ENCODE measurements around the gene NUDT11.

Gene NUDT11

GRCh38 chrX:51463322-51463721 is 33.1 kb downstream of the NUDT11 start:
- peaks cover 0 to 4% of the 10 kb centered on the region in 2 donors for H3K27me3 ChIP-seq (ENCODE audit: control insufficient read depth in 2 of 2, insufficient read depth in 2 of 2, low read length in 2 of 2)
- no peak overlapping the region for H3K4me3 ChIP-seq (ENCODE audit: low read length in 2 of 2)
- H3K4me1 ChIP-seq (ENCODE audit: control insufficient read depth in 2 of 2, insufficient read depth in 2 of 2, low read length in 2 of 2): no peaks in the 10 kb centered on the region
- H3K9me3 ChIP-seq (ENCODE audit: control insufficient read depth in 2 of 2, low read length in 2 of 2): no peaks in the 10 kb centered on the region
- no peaks in the 10 kb centered on the region for H3K36me3 ChIP-seq (ENCODE audit: control insufficient read depth in 2 of 2, insufficient read depth in 2 of 2, low read length in 2 of 2)
- no peak overlapping the region for H3K9ac ChIP-seq (ENCODE audit: low read depth in 1 of 2, low read length in 2 of 2)
- H3K27ac ChIP-seq (ENCODE audit: low read depth in 2 of 2, low read length in 2 of 2): no peak overlapping the region

GRCh38 chrX:51461053-51462044 is 35.0 kb downstream of the NUDT11 start:
- Histone ChIP-seq H3K4me1 (ENCODE audit: control insufficient read depth in 2 of 2, insufficient read depth in 2 of 2, low read length in 2 of 2) (no peaks in the 10 kb centered on the region), H3K27me3 (ENCODE audit: control insufficient read depth in 2 of 2, insufficient read depth in 2 of 2, low read length in 2 of 2) (peaks cover 4 to 5% of the 10 kb centered on the region in 2 donors), H3K4me3 (ENCODE audit: low read length in 2 of 2) (no peak overlapping the region), H3K36me3 (ENCODE audit: control insufficient read depth in 2 of 2, insufficient read depth in 2 of 2, low read length in 2 of 2) (no peaks in the 10 kb centered on the region), H3K27ac (ENCODE audit: low read depth in 2 of 2, low read length in 2 of 2) (no peak overlapping the region), H3K9ac (ENCODE audit: low read depth in 1 of 2, low read length in 2 of 2) (no peak overlapping the region), H3K9me3 (ENCODE audit: control insufficient read depth in 2 of 2, low read length in 2 of 2) (no peaks in the 10 kb centered on the region)

GRCh38 chrX:51459125-51459524 is 37.3 kb downstream of the NUDT11 start:
- H3K36me3 ChIP-seq (ENCODE audit: control insufficient read depth in 2 of 2, insufficient read depth in 2 of 2, low read length in 2 of 2): no peaks in the 10 kb centered on the region
- H3K9me3 ChIP-seq (ENCODE audit: control insufficient read depth in 2 of 2, low read length in 2 of 2): no peaks in the 10 kb centered on the region
- no peak overlapping the region for H3K9ac ChIP-seq (ENCODE audit: low read depth in 1 of 2, low read length in 2 of 2)
- no peak overlapping the region for H3K27ac ChIP-seq (ENCODE audit: low read depth in 2 of 2, low read length in 2 of 2)
- no peaks in the 10 kb centered on the region for H3K4me1 ChIP-seq (ENCODE audit: control insufficient read depth in 2 of 2, insufficient read depth in 2 of 2, low read length in 2 of 2)
- no peak overlapping the region for H3K4me3 ChIP-seq (ENCODE audit: low read length in 2 of 2)
- peaks cover 4 to 5% of the 10 kb centered on the region in 2 donors for H3K27me3 ChIP-seq (ENCODE audit: control insufficient read depth in 2 of 2, insufficient read depth in 2 of 2, low read length in 2 of 2)

- no peak overlapping the region for H3K9ac ChIP-seq (ENCODE audit: low read depth in 1 of 2, low read length in 2 of 2)
- H3K9me3 ChIP-seq (ENCODE audit: control insufficient read depth in 2 of 2, low read length in 2 of 2): no peaks in the 10 kb centered on the region
- H3K4me3 ChIP-seq (ENCODE audit: low read length in 2 of 2): no peak overlapping the region
- no peaks in the 10 kb centered on the region for H3K36me3 ChIP-seq (ENCODE audit: control insufficient read depth in 2 of 2, insufficient read depth in 2 of 2, low read length in 2 of 2)
- H3K27me3 ChIP-seq (ENCODE audit: control insufficient read depth in 2 of 2, insufficient read depth in 2 of 2, low read length in 2 of 2): peaks cover 4 to 5% of the 10 kb centered on the region in 2 donors
- no peaks in the 10 kb centered on the region for H3K4me1 ChIP-seq (ENCODE audit: control insufficient read depth in 2 of 2, insufficient read depth in 2 of 2, low read length in 2 of 2)
- H3K27ac ChIP-seq (ENCODE audit: low read depth in 2 of 2, low read length in 2 of 2): no peak overlapping the region
These were observed 39.6 kb downstream of the NUDT11 start for GRCh38 chrX:51456814-51457213.

GRCh38 chrX:51456246-51456645 is 40.1 kb downstream of the NUDT11 start:
- Histone ChIP-seq H3K4me3 (ENCODE audit: low read length in 2 of 2) (no peak overlapping the region), H3K4me1 (ENCODE audit: control insufficient read depth in 2 of 2, insufficient read depth in 2 of 2, low read length in 2 of 2) (no peaks in the 10 kb centered on the region), H3K27ac (ENCODE audit: low read depth in 2 of 2, low read length in 2 of 2) (no peak overlapping the region)

GRCh38 chrX:51440365-51440764 is 56.0 kb downstream of the NUDT11 start:
- H3K9me3 ChIP-seq (ENCODE audit: control insufficient read depth in 2 of 2, low read length in 2 of 2): no peaks in the 10 kb centered on the region
- H3K9ac ChIP-seq (ENCODE audit: low read depth in 1 of 2, low read length in 2 of 2): no peak overlapping the region
- peaks cover 8% of the 10 kb centered on the region in 2 donors for H3K27me3 ChIP-seq (ENCODE audit: control insufficient read depth in 2 of 2, insufficient read depth in 2 of 2, low read length in 2 of 2)
- H3K4me1 ChIP-seq (ENCODE audit: control insufficient read depth in 2 of 2, insufficient read depth in 2 of 2, low read length in 2 of 2): no peaks in the 10 kb centered on the region
- H3K4me3 ChIP-seq (ENCODE audit: low read length in 2 of 2): no peak overlapping the region
- no peak overlapping the region for H3K27ac ChIP-seq (ENCODE audit: low read depth in 2 of 2, low read length in 2 of 2)
- H3K36me3 ChIP-seq (ENCODE audit: control insufficient read depth in 2 of 2, insufficient read depth in 2 of 2, low read length in 2 of 2): no peaks in the 10 kb centered on the region

More at GRCh38 chrX:51456246-51456645, 40.1 kb downstream of the NUDT11 start:
- Histone ChIP-seq H3K27me3 (ENCODE audit: control insufficient read depth in 2 of 2, insufficient read depth in 2 of 2, low read length in 2 of 2) (peaks cover 4 to 5% of the 10 kb centered on the region in 2 donors), H3K9ac (ENCODE audit: low read depth in 1 of 2, low read length in 2 of 2) (no peak overlapping the region), H3K9me3 (ENCODE audit: control insufficient read depth in 2 of 2, low read length in 2 of 2) (no peaks in the 10 kb centered on the region), H3K36me3 (ENCODE audit: control insufficient read depth in 2 of 2, insufficient read depth in 2 of 2, low read length in 2 of 2) (no peaks in the 10 kb centered on the region)

Measured in mucosa of rectum (tissue), 2 donors.